Measurements from ENCODE around the gene AJUBA. TPM values are rescaled to one million over a fixed set of nuclear protein-coding genes. Genes with fewer than 3 reads are reported as not detected.
A peak's percentile ranks its signal among the peaks of the same experiment; 100 is the strongest.

Gene AJUBA
- total RNA-seq, 4 donors from 2014 or later: 66.0 to 120 (median 79.2) TPM

GRCh38 chr14:22984959-22985658 is 2.8 kb upstream of the AJUBA start:
- 90% methylated on average over 6 of the region's 6 CpGs for WGBS
- no peak for DNase-seq (ENCODE audit: low spot score in 2 of 2)
- no peaks in the 10 kb centered on the region for H3K9me3 ChIP-seq
- H3K4me1 ChIP-seq: peaks cover 28% of the 10 kb centered on the region
- TF ChIP-seq POLR2AphosphoS5 (IDR thresholded peaks at IDR 0.05) (no peak), EP300 (IDR thresholded peaks at IDR 0.05) (no peak), POLR2A (IDR thresholded peaks at IDR 0.05) (no peak), CTCF (IDR thresholded peaks at IDR 0.05) (no peak)
- no peak overlapping the region for H3K4me3 ChIP-seq
- no peak overlapping the region for H3K27ac ChIP-seq
- H3K36me3 ChIP-seq: peaks cover 17% of the 10 kb centered on the region
- H3K27me3 ChIP-seq: no peaks in the 10 kb centered on the region

- no peaks in the 10 kb centered on the region for H3K27me3 ChIP-seq
- WGBS: no CpG with 5 or more reads among the region's 51 CpGs
- peak overlapping the region; percentile 77 for H3K4me3 ChIP-seq
- peaks cover 53% of the 10 kb centered on the region for H3K4me1 ChIP-seq
- no peak for DNase-seq (ENCODE audit: low spot score in 2 of 2)
- no peaks in the 10 kb centered on the region for H3K9me3 ChIP-seq
- H3K36me3 ChIP-seq: peaks cover under 1% of the 10 kb centered on the region
- TF ChIP-seq POLR2AphosphoS5 (IDR thresholded peaks at IDR 0.05) (no peak), POLR2A (IDR thresholded peaks at IDR 0.05) (no peak), EP300 (IDR thresholded peaks at IDR 0.05) (no peak), CTCF (IDR thresholded peaks at IDR 0.05) (no peak)
- H3K27ac ChIP-seq: peak overlapping the region; percentile 86
Observed at GRCh38 chr14:22981876-22982476, 375 bp downstream of the AJUBA start.

- Histone ChIP-seq H3K36me3 (no peaks in the 10 kb centered on the region), H3K4me3 (peak overlapping the region; percentile 77), H3K9me3 (no peaks in the 10 kb centered on the region), H3K27ac (peak overlapping the region; percentile 86), H3K4me1 (peaks cover 60% of the 10 kb centered on the region), H3K27me3 (no peaks in the 10 kb centered on the region)
- 2% methylated on average over 23 of the region's 76 CpGs for WGBS
- peak in 1 of 2 donors; percentile 70 for DNase-seq (ENCODE audit: low spot score in 2 of 2)
- TF ChIP-seq CTCF (IDR thresholded peaks at IDR 0.05): no peak
- TF ChIP-seq EP300 (IDR thresholded peaks at IDR 0.05): no peak
- no peak for TF ChIP-seq POLR2AphosphoS5 (IDR thresholded peaks at IDR 0.05)
- TF ChIP-seq POLR2A (IDR thresholded peaks at IDR 0.05): no peak
Observed at GRCh38 chr14:22981090-22981875, 1.1 kb downstream of the AJUBA start.

GRCh38 chr14:22980672-22981089 is 1.7 kb downstream of the AJUBA start:
- H3K36me3 ChIP-seq: no peaks in the 10 kb centered on the region
- WGBS: no CpG with 5 or more reads among the region's 41 CpGs
- peak in 1 of 2 donors; percentile 73 for DNase-seq (ENCODE audit: low spot score in 2 of 2)
- H3K4me3 ChIP-seq: peak overlapping the region; percentile 77
- peaks cover 63% of the 10 kb centered on the region for H3K4me1 ChIP-seq
- no peaks in the 10 kb centered on the region for H3K9me3 ChIP-seq
- no peaks in the 10 kb centered on the region for H3K27me3 ChIP-seq
- peak overlapping the region; percentile 86 for H3K27ac ChIP-seq
- TF ChIP-seq CTCF (IDR thresholded peaks at IDR 0.05) (no peak), POLR2A (IDR thresholded peaks at IDR 0.05) (no peak), POLR2AphosphoS5 (IDR thresholded peaks at IDR 0.05) (no peak), EP300 (IDR thresholded peaks at IDR 0.05) (no peak)
